Osteoblast (primary cell): ENCODE data around the gene PTPRT. TPM values are rescaled to one million over a fixed set of nuclear protein-coding genes. Genes with fewer than 3 reads are reported as not detected.

Experiments used
- DNase-seq: peaks from one replicate; pipeline ENCODE4 v3.0.0; 2011; ENCODE audit warnings: low spot score, mixed read lengths; ENCODE audit not compliant: insufficient read length; ENCODE audit errors: missing footprints
- H2AFZ ChIP-seq: 2 replicates; pipeline ENCODE4 v1.6.0; 2011; ENCODE audit warnings: mild to moderate bottlenecking, low read length
- H3K27ac ChIP-seq: 2 replicates; pipeline ENCODE4 v1.5.1; 2011; ENCODE audit warnings: mild to moderate bottlenecking, low read depth, low read length, moderate library complexity
- H3K27me3 ChIP-seq: 2 replicates; pipeline ENCODE4 v1.6.0; 2012; ENCODE audit warnings: mild to moderate bottlenecking, control low read depth, inconsistent platforms, low read length, moderate library complexity; ENCODE audit not compliant: insufficient read depth
- H3K36me3 ChIP-seq: 2 replicates; pipeline ENCODE4 v1.5.1; 2011; ENCODE audit warnings: mild to moderate bottlenecking, low read length, control low read depth, moderate library complexity; ENCODE audit not compliant: insufficient read depth
- H3K4me1 ChIP-seq: 2 replicates; pipeline ENCODE4 v1.5.1; 2011; ENCODE audit warnings: mild to moderate bottlenecking, low read length, control low read depth, moderate library complexity; ENCODE audit not compliant: insufficient read depth
- H3K4me2 ChIP-seq: 2 replicates; pipeline ENCODE4 v1.6.0; 2011; ENCODE audit warnings: mild to moderate bottlenecking, low read length; ENCODE audit not compliant: insufficient read depth
- H3K4me3 ChIP-seq: fragments of 200-600 bp; sonication (generic); 3 replicates; pipeline ENCODE4 v1.5.1; 2012; ENCODE audit warnings: mild to moderate bottlenecking, low read length, inconsistent platforms; ENCODE audit not compliant: insufficient read depth
- H3K79me2 ChIP-seq: 2 replicates; pipeline ENCODE4 v1.6.0; 2012; ENCODE audit warnings: mild to moderate bottlenecking, low read length, control low read depth, inconsistent platforms; ENCODE audit not compliant: insufficient read depth
- H3K9me3 ChIP-seq: 2 replicates; pipeline ENCODE4 v1.5.1; 2011; ENCODE audit warnings: low read depth, low read length, control low read depth
- H4K20me1 ChIP-seq: 2 replicates; pipeline ENCODE4 v1.6.0; 2012; ENCODE audit warnings: mild to moderate bottlenecking, low read length, control low read depth; ENCODE audit not compliant: insufficient read depth
- total RNA-seq: library from RNA; depleted of rRNA; stranded (reverse); fragments of >200 nt; gene quantifications from 2 replicates; pipeline ENCODE4 v1.2.3, GENCODE V29; 2012
- TF ChIP-seq, protein P1 (sequence below): IDR thresholded peaks from 2 replicates; pipeline ENCODE4 v1.5.1; 2011; ENCODE audit warnings: mild to moderate bottlenecking, low read depth, low read length, moderate library complexity; ENCODE audit errors: extremely low read depth

The PTPRT gene
- total RNA-seq, 1 donor, result not detected

DNA sequence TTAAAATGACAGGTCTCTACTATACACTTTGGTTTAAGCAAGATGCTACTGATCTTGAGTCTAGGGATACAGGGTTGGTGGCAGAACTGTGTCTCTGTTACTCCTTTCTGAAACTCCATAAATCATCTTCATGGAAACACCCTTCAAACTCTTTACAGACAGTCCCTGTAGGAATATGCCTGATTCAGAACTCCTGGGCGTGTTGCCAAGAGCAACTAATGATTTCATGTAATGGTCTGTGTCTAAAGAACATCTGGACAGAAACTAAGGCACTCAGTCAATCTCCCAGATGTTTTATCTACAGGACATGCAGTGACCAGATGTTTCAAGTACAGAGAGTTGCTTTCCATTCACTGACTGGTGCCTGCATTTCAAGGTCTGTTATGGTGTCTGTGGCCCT lies 1107.1 kb downstream of the PTPRT start:
- Histone ChIP-seq H3K4me2 (no peak overlapping the region), H2AFZ (no peak overlapping the region), H3K4me1 (no peaks in the 10 kb centered on the region), H3K27me3 (no peaks in the 10 kb centered on the region), H4K20me1 (no peaks in the 10 kb centered on the region), H3K9me3 (no peaks in the 10 kb centered on the region), H3K4me3 (no peak overlapping the region), H3K36me3 (no peaks in the 10 kb centered on the region), H3K27ac (no peak overlapping the region), H3K79me2 (no peaks in the 10 kb centered on the region)
- no peak for DNase-seq
- TF ChIP-seq, protein P1, sequence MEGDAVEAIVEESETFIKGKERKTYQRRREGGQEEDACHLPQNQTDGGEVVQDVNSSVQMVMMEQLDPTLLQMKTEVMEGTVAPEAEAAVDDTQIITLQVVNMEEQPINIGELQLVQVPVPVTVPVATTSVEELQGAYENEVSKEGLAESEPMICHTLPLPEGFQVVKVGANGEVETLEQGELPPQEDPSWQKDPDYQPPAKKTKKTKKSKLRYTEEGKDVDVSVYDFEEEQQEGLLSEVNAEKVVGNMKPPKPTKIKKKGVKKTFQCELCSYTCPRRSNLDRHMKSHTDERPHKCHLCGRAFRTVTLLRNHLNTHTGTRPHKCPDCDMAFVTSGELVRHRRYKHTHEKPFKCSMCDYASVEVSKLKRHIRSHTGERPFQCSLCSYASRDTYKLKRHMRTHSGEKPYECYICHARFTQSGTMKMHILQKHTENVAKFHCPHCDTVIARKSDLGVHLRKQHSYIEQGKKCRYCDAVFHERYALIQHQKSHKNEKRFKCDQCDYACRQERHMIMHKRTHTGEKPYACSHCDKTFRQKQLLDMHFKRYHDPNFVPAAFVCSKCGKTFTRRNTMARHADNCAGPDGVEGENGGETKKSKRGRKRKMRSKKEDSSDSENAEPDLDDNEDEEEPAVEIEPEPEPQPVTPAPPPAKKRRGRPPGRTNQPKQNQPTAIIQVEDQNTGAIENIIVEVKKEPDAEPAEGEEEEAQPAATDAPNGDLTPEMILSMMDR, result no peak

DNA sequence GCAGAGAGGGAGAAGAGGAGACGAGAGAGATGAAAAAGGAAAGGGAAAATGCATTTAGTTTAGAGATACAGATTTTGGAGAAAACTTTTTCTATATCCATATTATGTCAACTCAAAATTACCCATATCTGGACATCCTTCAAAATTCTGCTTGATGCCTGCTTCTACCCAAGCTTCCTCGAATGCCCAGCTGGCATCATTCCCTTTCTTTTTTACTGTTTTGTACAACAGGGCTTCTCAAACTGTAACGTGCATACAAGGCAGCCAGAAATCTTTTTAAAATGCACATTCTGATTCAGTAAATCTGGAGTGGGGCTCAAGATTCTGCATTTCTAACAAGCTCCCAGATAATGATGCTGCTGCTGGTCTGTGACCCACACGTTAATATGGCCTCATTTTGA lies 1108.8 kb downstream of the PTPRT start:
- Histone ChIP-seq H3K27ac (no peak overlapping the region), H3K27me3 (no peaks in the 10 kb centered on the region), H3K79me2 (no peaks in the 10 kb centered on the region), H3K4me3 (no peak overlapping the region), H3K4me2 (no peak overlapping the region), H3K4me1 (no peaks in the 10 kb centered on the region), H2AFZ (no peak overlapping the region), H3K9me3 (no peaks in the 10 kb centered on the region), H4K20me1 (no peaks in the 10 kb centered on the region), H3K36me3 (no peaks in the 10 kb centered on the region)
- TF ChIP-seq, protein P1, result no peak
- DNase-seq, result no peak

DNA sequence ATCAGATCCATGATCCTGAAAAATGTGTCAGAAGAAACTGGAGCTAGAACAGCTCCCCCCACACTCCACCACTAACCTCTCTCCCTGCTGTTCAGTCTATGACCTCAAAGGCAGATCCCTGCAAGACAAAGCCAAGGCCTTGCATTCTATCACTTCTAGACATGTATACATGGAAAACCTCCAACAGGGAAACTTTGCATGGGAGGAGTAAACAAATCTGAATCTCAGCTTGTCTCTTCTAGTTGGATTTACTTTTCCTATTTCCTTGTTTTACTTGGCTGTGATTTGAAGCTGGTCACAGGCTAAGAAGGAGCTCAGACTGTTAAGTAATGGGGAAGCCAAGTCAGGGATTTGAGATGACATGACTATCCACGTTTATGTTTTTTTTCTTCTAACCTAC lies 1114.8 kb downstream of the PTPRT start:
- Histone ChIP-seq H3K79me2 (no peaks in the 10 kb centered on the region), H3K36me3 (no peaks in the 10 kb centered on the region), H3K4me3 (no peak overlapping the region), H3K4me1 (no peaks in the 10 kb centered on the region), H3K9me3 (peaks cover 8% of the 10 kb centered on the region), H3K27ac (no peak overlapping the region), H2AFZ (no peak overlapping the region), H4K20me1 (no peaks in the 10 kb centered on the region), H3K27me3 (no peaks in the 10 kb centered on the region), H3K4me2 (no peak overlapping the region)
- TF ChIP-seq, protein P1, result no peak
- no peak for DNase-seq

DNA sequence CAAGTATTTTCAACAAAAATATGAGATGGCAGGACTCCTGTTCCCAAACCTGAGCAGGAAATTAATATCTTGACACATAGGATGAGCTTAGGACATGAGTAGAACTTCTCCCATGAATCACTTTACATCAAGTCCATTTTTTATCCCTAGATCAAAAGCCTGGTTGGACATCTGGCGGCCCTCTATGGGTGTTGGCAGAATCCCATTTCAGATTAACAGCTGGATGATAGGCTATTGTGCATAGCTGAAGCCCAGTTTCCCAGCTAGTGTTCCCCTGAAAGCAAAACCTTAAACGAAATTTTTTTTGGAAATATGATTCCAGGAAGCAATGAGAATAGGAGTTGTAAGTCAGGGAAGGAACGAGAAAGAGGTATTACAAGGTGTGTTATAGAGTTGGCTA lies 1122.1 kb downstream of the PTPRT start:
- H4K20me1 ChIP-seq, result no peaks in the 10 kb centered on the region
- H3K4me3 ChIP-seq, result no peak overlapping the region
- DNase-seq, result no peak
- no peak overlapping the region for H3K27ac ChIP-seq
- H3K79me2 ChIP-seq, result no peaks in the 10 kb centered on the region
- TF ChIP-seq, protein P1, result no peak
- no peaks in the 10 kb centered on the region for H3K4me1 ChIP-seq
- H3K4me2 ChIP-seq, result no peak overlapping the region
- peaks cover 4% of the 10 kb centered on the region for H3K9me3 ChIP-seq
- no peaks in the 10 kb centered on the region for H3K27me3 ChIP-seq
- no peaks in the 10 kb centered on the region for H3K36me3 ChIP-seq
- H2AFZ ChIP-seq, result no peak overlapping the region
